GM23338 (cell line): ENCODE data around the gene CCDC80. TPM values are rescaled to one million over a fixed set of nuclear protein-coding genes. Genes with fewer than 3 reads are reported as not detected.

Experiments used
- ATAC-seq: fragments of 200-7000 bp; cut with Tn5 transposase; 3 replicates; pipeline ENCODE4 v1.9.1; 2020
- DNase-seq: peaks from one replicate; pipeline ENCODE4 v3.0.0-alpha.2; 2015; ENCODE audit warnings: low spot score
- H2AFZ ChIP-seq: fragments of 200-600 bp; sonication (generic); 2 replicates; pipeline ENCODE4 v1.8.0; 2016; ENCODE audit warnings: antibody characterized with exemption, mild to moderate bottlenecking, moderate library complexity
- H3F3A ChIP-seq: fragments of 200-600 bp; sonication (generic); replicated peaks from 2 replicates; pipeline ENCODE4 v1.8.0; 2017; ENCODE audit warnings: antibody characterized with exemption, mixed run types, low read depth
- H3K27ac ChIP-seq: fragments of 200-600 bp; sonication (generic); 2 replicates; pipeline ENCODE4 v1.6.1; 2016; ENCODE audit warnings: low read depth
- H3K27me3 ChIP-seq: fragments of 200-600 bp; sonication (generic); 2 replicates; pipeline ENCODE4 v1.8.0; 2016; ENCODE audit warnings: mild to moderate bottlenecking, mixed run types, moderate library complexity; ENCODE audit not compliant: insufficient read depth
- H3K36me3 ChIP-seq: fragments of 200-600 bp; sonication (generic); 2 replicates; pipeline ENCODE4 v1.8.0; 2016; ENCODE audit warnings: mild to moderate bottlenecking; ENCODE audit not compliant: insufficient read depth
- H3K4me1 ChIP-seq: fragments of 200-600 bp; sonication (generic); 2 replicates; pipeline ENCODE4 v1.8.0; 2016; ENCODE audit warnings: mild to moderate bottlenecking, moderate library complexity; ENCODE audit not compliant: insufficient read depth
- H3K4me2 ChIP-seq: fragments of 200-600 bp; sonication (generic); 2 replicates; pipeline ENCODE4 v1.7.1; 2017; ENCODE audit warnings: mixed run types
- H3K4me3 ChIP-seq: fragments of 200-600 bp; sonication (generic); 2 replicates; pipeline ENCODE4 v1.6.1; 2016; ENCODE audit warnings: mixed run types
- H3K79me2 ChIP-seq: fragments of 200-600 bp; sonication (generic); replicated peaks from 2 replicates; pipeline ENCODE4 v1.8.0; 2017; ENCODE audit warnings: mild to moderate bottlenecking; ENCODE audit not compliant: insufficient read depth
- H3K9me2 ChIP-seq: fragments of 200-600 bp; sonication (generic); 2 replicates; pipeline ENCODE4 v1.8.0; 2017; ENCODE audit not compliant: insufficient read depth
- H4K20me1 ChIP-seq: fragments of 200-600 bp; sonication (generic); replicated peaks from 2 replicates; pipeline ENCODE4 v1.8.0; 2017; ENCODE audit warnings: mild to moderate bottlenecking; ENCODE audit not compliant: insufficient read depth
- H3K27ac Mint-ChIP-seq: 2 replicates; pipeline ENCODE4 v1.8.0; 2020; ENCODE audit warnings: inconsistent platforms, mild to moderate bottlenecking, moderate library complexity, mixed read lengths
- H3K27me3 Mint-ChIP-seq: 3 replicates; pipeline ENCODE4 v1.8.0; 2022; ENCODE audit warnings: low read depth, mild to moderate bottlenecking, moderate library complexity, mixed read lengths, inconsistent platforms; ENCODE audit not compliant: insufficient read depth, poor library complexity
- H3K36me3 Mint-ChIP-seq: 3 replicates; pipeline ENCODE4 v1.8.0; 2021; ENCODE audit warnings: low read depth, mild to moderate bottlenecking, inconsistent platforms, moderate library complexity, mixed read lengths
- H3K4me1 Mint-ChIP-seq: 3 replicates; pipeline ENCODE4 v1.8.0; 2020; ENCODE audit warnings: mild to moderate bottlenecking, inconsistent platforms, mixed read lengths
- H3K4me3 Mint-ChIP-seq: 3 replicates; pipeline ENCODE4 v1.8.0; 2021; ENCODE audit warnings: moderate library complexity, mild to moderate bottlenecking, inconsistent platforms, mixed read lengths
- H3K9me3 Mint-ChIP-seq: 3 replicates; pipeline ENCODE4 v1.8.0; 2020; ENCODE audit warnings: moderate library complexity, mild to moderate bottlenecking, inconsistent platforms, mixed read lengths
- CREB1 ChIP-seq: fragments of 250-450 bp; sonication (Bioruptor Pico); IDR thresholded peaks from 2 replicates; pipeline ENCODE4 v1.5.0; 2020; ENCODE audit warnings: low read depth, mild to moderate bottlenecking, moderate library complexity
- CTCF ChIP-seq, 2 experiments: fragments of 200-600 bp in 1 of 2; sonication (generic) in 1 of 2; conservative IDR thresholded peaks; 2 replicates each; pipeline versions ENCODE4 v1.5.1 to v1.6.1; 2016 to 2017; ENCODE audit warnings: antibody characterized with exemption in 2 of 2, low read depth in 2 of 2, mild to moderate bottlenecking in 2 of 2, moderate library complexity in 1 of 2
- ETS1 ChIP-seq: IDR thresholded peaks from 2 replicates; pipeline ENCODE4 v1.6.1; 2016; ENCODE audit warnings: antibody characterized with exemption
- EZH2 ChIP-seq: fragments of 200-600 bp; sonication (generic); IDR thresholded peaks from one replicate; pipeline ENCODE4 v1.8.0; 2017; ENCODE audit warnings: antibody characterized with exemption, mild to moderate bottlenecking, low read depth; ENCODE audit not compliant: unreplicated experiment
- EZH2phosphoT487 ChIP-seq: fragments of 200-600 bp; sonication (generic); IDR thresholded peaks from one replicate; pipeline ENCODE4 v1.8.1; 2018; ENCODE audit warnings: antibody characterized with exemption; ENCODE audit not compliant: unreplicated experiment
- JUNB ChIP-seq: IDR thresholded peaks from one replicate; pipeline ENCODE4 v1.6.1; 2016; ENCODE audit warnings: antibody characterized with exemption; ENCODE audit not compliant: unreplicated experiment
- NANOG ChIP-seq: IDR thresholded peaks from 2 replicates; pipeline ENCODE4 v1.6.1; 2016; ENCODE audit warnings: antibody characterized with exemption, borderline replicate concordance
- POLR2AphosphoS5 ChIP-seq: IDR thresholded peaks from 2 replicates; pipeline ENCODE4 v1.6.1; 2016; ENCODE audit warnings: antibody characterized with exemption, low read depth
- REST ChIP-seq: IDR thresholded peaks from one replicate; pipeline ENCODE4 v1.6.1; 2018; ENCODE audit warnings: antibody characterized with exemption; ENCODE audit not compliant: unreplicated experiment
- STAT1 ChIP-seq: IDR thresholded peaks from one replicate; pipeline ENCODE4 v1.6.1; 2016; ENCODE audit warnings: antibody characterized with exemption; ENCODE audit not compliant: unreplicated experiment
- ZNF114 ChIP-seq: fragments of 250-450 bp; sonication (Bioruptor Pico); IDR thresholded peaks from 2 replicates; pipeline ENCODE4 v1.5.0; 2020; ENCODE audit warnings: mild to moderate bottlenecking, moderate library complexity
- ZNF331 ChIP-seq: fragments of 250-450 bp; sonication (Bioruptor Pico); IDR thresholded peaks from 2 replicates; pipeline ENCODE4 v1.5.0; 2020; ENCODE audit warnings: low read depth, mild to moderate bottlenecking, moderate library complexity
- ZNF462 ChIP-seq: fragments of 250-450 bp; sonication (Bioruptor Pico); IDR thresholded peaks from 2 replicates; pipeline ENCODE4 v1.5.0; 2020; ENCODE audit warnings: mild to moderate bottlenecking, moderate library complexity
- polyA plus RNA-seq: library from polyadenylated mRNA; unstranded; fragments of >200 nt; fragmentation: Nextera tagmentation; extraction: Ambion mirVana; gene quantifications from 2 replicates; pipeline ENCODE4 v1.2.1, GENCODE V29; 2016
- total RNA-seq: library from RNA; depleted of rRNA; stranded (reverse); fragments of >200 nt; shearing (Covaris generic); gene quantifications from 2 replicates; pipeline ENCODE4 v1.2.3, GENCODE V29; 2014

CCDC80 gene
- total and polyA plus RNA-seq, 2 experiments from 2014 or later, result 5.4 to 6.7 TPM

- Histone ChIP-seq H3K27ac (no peak overlapping the region), H3K36me3 (no peaks in the 10 kb centered on the region), H3K4me1 (peaks cover 54% of the 10 kb centered on the region), H3F3A (no peaks in the 10 kb centered on the region), H3K4me3 (no peak overlapping the region), H3K79me2 (no peaks in the 10 kb centered on the region), H3K9me2 (peaks cover 4% of the 10 kb centered on the region; the same call in 1 of the 2 replicates), H2AFZ (no peak overlapping the region), H3K4me2 (no peak overlapping the region), H4K20me1 (no peaks in the 10 kb centered on the region), H3K27me3 (no peaks in the 10 kb centered on the region)
- DNase-seq (no peak), ATAC-seq (no peak)
- H3K4me1 Mint-ChIP-seq, result peaks cover 24% of the 10 kb centered on the region
- TF ChIP-seq JUNB (no peak), ETS1 (no peak), NANOG (no peak), ZNF331 (CRISPR knock-in tag) (no peak), ZNF114 (CRISPR knock-in tag) (no peak), EZH2 (no peak), ZNF462 (CRISPR knock-in tag) (no peak), EZH2phosphoT487 (no peak), CTCF (conservative IDR thresholded peaks at IDR 0.05; ENCODE audit: low read depth in 2 of 2) (no peak), REST (no peak), POLR2AphosphoS5 (no peak), STAT1 (no peak), CREB1 (CRISPR knock-in tag) (no peak)
- no peaks in the 10 kb centered on the region for H3K9me3 Mint-ChIP-seq
- H3K27me3 Mint-ChIP-seq, result no peaks in the 10 kb centered on the region
- H3K4me3 Mint-ChIP-seq, result no peak overlapping the region
- no peak overlapping the region for H3K27ac Mint-ChIP-seq
- peaks cover 5% of the 10 kb centered on the region; the same call in 1 of the 3 replicates for H3K36me3 Mint-ChIP-seq
These were observed 2.5 kb downstream of the CCDC80 start for GRCh38 chr3:112638327-112639020.
